Peyer's patch (tissue), 4 donors: Measurements from ENCODE around the gene MARCHF7. TPM values are rescaled to one million over a fixed set of nuclear protein-coding genes. Genes with fewer than 3 reads are reported as not detected.

ENCODE experiments used
- DNase-seq, 3 donors: peaks; one replicate each; pipeline ENCODE4 v3.0.0-alpha.2; 2017 to 2019
- H3K27ac ChIP-seq, 4 donors: fragments of 200-600 bp; sonication (generic); one replicate each; pipeline ENCODE4 v1.5.1; 2016 to 2019
- H3K27me3 ChIP-seq, 2 donors: fragments of 200-600 bp; sonication (generic); one replicate each; pipeline ENCODE4 v1.5.1; 2019
- H3K36me3 ChIP-seq, 3 donors: fragments of 200-600 bp; sonication (generic); one replicate each; pipeline ENCODE4 v1.5.1; 2016 to 2019
- H3K4me1 ChIP-seq, 4 donors: fragments of 200-600 bp; sonication (generic); one replicate each; pipeline ENCODE4 v1.5.1; 2016 to 2019
- H3K4me3 ChIP-seq, 4 donors: fragments of 200-600 bp; sonication (generic); 1 replicate in 3 of 4; 2 replicates in 1 of 4; pipeline ENCODE4 v1.5.1; 2016 to 2019; ENCODE audit warnings: mild to moderate bottlenecking in 1 of 4
- H3K9me3 ChIP-seq, 4 donors: fragments of 200-600 bp; sonication (generic); one replicate each; pipeline ENCODE4 v1.5.1; 2016 to 2019; ENCODE audit warnings: mild to moderate bottlenecking in 1 of 4
- CTCF ChIP-seq, 6 experiments: fragments of 450-650 bp in 4 of 6; fragments of 200-600 bp in 2 of 6; sonication (generic) in 1 of 6; IDR thresholded peaks; one replicate each; pipeline ENCODE4 v1.5.1; 2017 to 2019; ENCODE audit warnings: antibody characterized with exemption in 6 of 6, mild to moderate bottlenecking in 3 of 6, moderate library complexity in 1 of 6
- POLR2A ChIP-seq, 2 donors: fragments of 450-650 bp; IDR thresholded peaks; one replicate each; pipeline ENCODE4 v1.5.1; 2017; ENCODE audit warnings: antibody characterized with exemption in 2 of 2, mild to moderate bottlenecking in 2 of 2, moderate library complexity in 2 of 2
- total RNA-seq, 4 donors: library from RNA; depleted of rRNA; stranded (reverse); fragments of >200 nt; gene quantifications; one replicate each; pipeline ENCODE4 v1.1.0, GENCODE V29; 2016

Gene MARCHF7
- total RNA-seq, 4 donors from 2014 or later = 47.7 to 187 (median 78.7) TPM

GRCh38 chr2:159708066-159708760 lies 4.1 kb upstream of the MARCHF7 start:
- Histone ChIP-seq H3K4me1 (peaks cover 0 to 13% (median 0%) of the 10 kb centered on the region in 4 donors), H3K9me3 (no peaks in the 10 kb centered on the region), H3K27ac (no peak overlapping the region), H3K36me3 (no peaks in the 10 kb centered on the region), H3K27me3 (no peaks in the 10 kb centered on the region), H3K4me3 (no peak overlapping the region)
- no peak for TF ChIP-seq POLR2A (IDR thresholded peaks at IDR 0.05)
- no peak for TF ChIP-seq CTCF (IDR thresholded peaks at IDR 0.05)
- no peak for DNase-seq

DNA sequence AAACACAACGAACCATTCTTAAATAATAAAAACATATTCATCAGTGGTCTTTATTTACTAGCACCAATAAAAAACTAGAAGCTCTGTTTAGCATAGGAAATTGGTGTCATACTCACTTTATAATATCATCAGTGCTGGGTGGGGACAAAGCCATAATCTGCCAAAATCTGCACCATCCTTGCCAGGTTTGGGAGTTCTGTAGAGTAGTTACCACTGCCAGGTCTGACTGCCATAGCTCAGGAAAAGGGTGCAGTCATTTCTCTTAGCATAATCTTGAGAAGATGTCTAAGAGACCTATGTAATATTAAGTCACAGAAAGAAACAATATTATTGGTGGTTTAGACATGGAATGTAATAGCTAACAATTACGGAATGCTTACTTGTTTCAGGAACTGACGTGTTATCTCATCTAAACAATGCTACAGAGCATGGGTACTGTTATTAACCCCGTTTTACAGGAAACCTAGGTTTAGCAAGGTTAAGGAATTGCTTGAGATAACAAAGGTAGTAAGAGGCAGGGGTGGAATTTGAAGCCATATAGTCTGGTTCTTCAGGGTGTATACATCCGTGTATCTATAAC lies 1.6 kb upstream of the MARCHF7 start:
- H3K36me3 ChIP-seq = no peaks in the 10 kb centered on the region
- H3K4me1 ChIP-seq = peaks cover 0 to 34% (median 0%) of the 10 kb centered on the region in 4 donors
- DNase-seq = no peak
- peak overlapping the region in 1 of 4 donors; percentile 7 for H3K27ac ChIP-seq
- no peaks in the 10 kb centered on the region for H3K9me3 ChIP-seq
- no peaks in the 10 kb centered on the region for H3K27me3 ChIP-seq
- no peak for TF ChIP-seq CTCF (IDR thresholded peaks at IDR 0.05)
- no peak for TF ChIP-seq POLR2A (IDR thresholded peaks at IDR 0.05)
- no peak overlapping the region for H3K4me3 ChIP-seq

DNA sequence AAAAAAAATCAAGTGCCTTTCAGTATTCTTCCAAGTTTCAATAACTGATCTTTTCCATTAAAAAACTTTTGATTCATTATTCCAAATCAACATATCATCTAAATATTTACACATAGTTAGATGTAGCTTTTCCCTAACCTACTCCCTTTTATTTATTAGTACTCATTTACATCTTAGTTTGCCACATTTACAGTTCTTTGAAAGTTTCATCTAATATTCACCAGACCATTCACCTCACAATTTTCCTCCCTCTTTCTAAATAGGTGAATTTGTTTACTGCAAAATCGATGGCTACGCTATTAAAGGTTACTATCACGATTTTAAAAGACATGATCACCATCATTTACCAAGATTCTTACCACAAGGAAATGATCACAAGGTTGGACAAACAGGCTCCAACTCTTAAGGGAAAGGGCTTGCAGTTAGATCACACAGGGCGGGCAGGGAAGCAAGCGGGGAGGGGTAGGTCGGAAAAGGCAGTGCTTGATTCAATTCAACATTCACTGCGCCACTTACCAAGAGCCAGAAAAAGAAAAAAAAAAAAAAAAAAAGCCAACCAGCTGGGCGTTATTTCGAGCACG lies 654 bp upstream of the MARCHF7 start:
- H3K9me3 ChIP-seq = no peaks in the 10 kb centered on the region
- TF ChIP-seq POLR2A (IDR thresholded peaks at IDR 0.05) = no peak
- no peak for TF ChIP-seq CTCF (IDR thresholded peaks at IDR 0.05)
- peaks cover 0 to 39% (median 2%) of the 10 kb centered on the region in 4 donors for H3K4me1 ChIP-seq
- peaks cover 0 to 2% (median 0%) of the 10 kb centered on the region in 3 donors for H3K36me3 ChIP-seq
- H3K4me3 ChIP-seq = peak overlapping the region; percentile 73 to 98 (median 88)
- H3K27me3 ChIP-seq = no peaks in the 10 kb centered on the region
- DNase-seq = no peak
- H3K27ac ChIP-seq = peak overlapping the region; percentile 90 to 99 (median 98)

GRCh38 chr2:159712929-159713420 lies 669 bp downstream of the MARCHF7 start:
- H3K4me3 ChIP-seq = peak overlapping the region; percentile 73 to 98 (median 88)
- peak overlapping the region; percentile 90 to 99 (median 98) for H3K27ac ChIP-seq
- H3K36me3 ChIP-seq = peaks cover 0 to 10% (median 0%) of the 10 kb centered on the region in 3 donors
- DNase-seq = no peak
- no peaks in the 10 kb centered on the region for H3K9me3 ChIP-seq
- TF ChIP-seq CTCF (IDR thresholded peaks at IDR 0.05) (no peak), POLR2A (IDR thresholded peaks at IDR 0.05) (no peak)
- peaks cover 0 to 42% (median 5%) of the 10 kb centered on the region in 4 donors for H3K4me1 ChIP-seq
- no peaks in the 10 kb centered on the region for H3K27me3 ChIP-seq

DNA sequence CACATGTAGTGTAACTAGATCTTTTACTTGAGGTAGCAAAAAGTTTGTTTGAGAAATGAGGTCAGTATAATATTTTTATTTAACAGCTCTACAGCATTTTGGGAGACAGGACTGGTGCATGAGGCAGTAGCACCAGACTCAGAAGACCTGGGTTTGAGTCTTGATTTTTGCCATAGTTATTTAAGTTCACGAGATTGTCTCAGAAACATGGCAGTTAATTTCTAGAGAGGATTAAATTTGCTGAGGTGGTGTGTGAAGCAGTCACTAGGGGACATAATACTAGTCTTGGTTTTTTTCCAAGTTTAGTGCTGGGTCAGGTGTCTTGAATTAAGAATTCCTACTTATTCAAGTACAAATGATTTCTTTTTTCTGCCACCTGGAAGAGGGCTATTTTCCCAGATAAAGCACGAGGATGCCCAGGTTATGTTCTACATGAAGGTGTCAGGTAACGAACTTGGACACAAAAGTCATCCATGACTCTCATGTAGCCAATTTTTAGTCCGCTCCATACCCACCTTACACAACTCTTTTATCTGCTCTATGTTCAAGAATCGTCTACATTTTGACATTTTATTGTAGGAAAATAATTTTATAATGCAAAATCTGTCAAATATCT lies 1.4 kb downstream of the MARCHF7 start:
- no peaks in the 10 kb centered on the region for H3K27me3 ChIP-seq
- no peaks in the 10 kb centered on the region for H3K9me3 ChIP-seq
- no peak for DNase-seq
- H3K4me1 ChIP-seq = peaks cover 0 to 46% (median 5%) of the 10 kb centered on the region in 4 donors
- peak overlapping the region in 1 of 4 donors; percentile 99 for H3K27ac ChIP-seq
- peak overlapping the region; percentile 73 to 98 (median 88) for H3K4me3 ChIP-seq
- no peak for TF ChIP-seq CTCF (IDR thresholded peaks at IDR 0.05)
- TF ChIP-seq POLR2A (IDR thresholded peaks at IDR 0.05) = no peak
- peaks cover 0 to 13% (median 0%) of the 10 kb centered on the region in 3 donors for H3K36me3 ChIP-seq
